ENCODE results near the gene AATK. TPM values are rescaled to one million over a fixed set of nuclear protein-coding genes. Genes with fewer than 3 reads are reported as not detected.
"Not testable (repeated sequence)": the region's sequence is repeated elsewhere in the genome, so short reads cannot be mapped to it uniquely, and the experiment has no call there.

The AATK gene
- total and polyA plus RNA-seq, 10 of the 15 experiments (the other 5 are each of a cell fraction or from before 2014, with no cell fraction given): 0.04 TPM; not detected in 9

DNA sequence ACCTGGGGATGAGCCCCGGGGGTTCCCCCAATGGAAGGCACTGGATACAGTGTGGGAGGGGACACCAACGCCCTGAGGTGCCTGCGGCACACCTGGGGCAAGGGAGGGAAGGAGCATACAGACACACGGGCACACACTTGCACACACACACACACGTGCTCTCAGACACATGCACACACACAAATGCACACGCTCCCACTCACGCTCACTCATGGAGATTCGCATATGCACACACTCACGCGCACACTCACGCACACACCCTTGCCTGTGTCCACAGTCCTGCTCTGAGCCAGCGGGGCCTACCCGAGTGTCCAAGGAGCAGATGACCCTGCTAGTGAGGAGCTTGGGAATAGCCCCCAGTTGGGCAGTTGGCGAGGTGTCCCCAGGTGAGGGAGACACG lies 17.4 kb downstream of the AATK start (continued):
- TF ChIP-seq RFX5 (IDR thresholded peaks at IDR 0.05; ENCODE audit: low read depth, low read length): no peak
- TF ChIP-seq, protein P1, sequence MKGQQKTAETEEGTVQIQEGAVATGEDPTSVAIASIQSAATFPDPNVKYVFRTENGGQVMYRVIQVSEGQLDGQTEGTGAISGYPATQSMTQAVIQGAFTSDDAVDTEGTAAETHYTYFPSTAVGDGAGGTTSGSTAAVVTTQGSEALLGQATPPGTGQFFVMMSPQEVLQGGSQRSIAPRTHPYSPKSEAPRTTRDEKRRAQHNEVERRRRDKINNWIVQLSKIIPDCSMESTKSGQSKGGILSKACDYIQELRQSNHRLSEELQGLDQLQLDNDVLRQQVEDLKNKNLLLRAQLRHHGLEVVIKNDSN (IDR thresholded peaks at IDR 0.05; ENCODE audit: borderline replicate concordance, extremely low read length, insufficient read depth, low read depth, low read length): no peak
- no peak for TF ChIP-seq HCFC1 (IDR thresholded peaks at IDR 0.05; ENCODE audit: low read length)

DNA sequence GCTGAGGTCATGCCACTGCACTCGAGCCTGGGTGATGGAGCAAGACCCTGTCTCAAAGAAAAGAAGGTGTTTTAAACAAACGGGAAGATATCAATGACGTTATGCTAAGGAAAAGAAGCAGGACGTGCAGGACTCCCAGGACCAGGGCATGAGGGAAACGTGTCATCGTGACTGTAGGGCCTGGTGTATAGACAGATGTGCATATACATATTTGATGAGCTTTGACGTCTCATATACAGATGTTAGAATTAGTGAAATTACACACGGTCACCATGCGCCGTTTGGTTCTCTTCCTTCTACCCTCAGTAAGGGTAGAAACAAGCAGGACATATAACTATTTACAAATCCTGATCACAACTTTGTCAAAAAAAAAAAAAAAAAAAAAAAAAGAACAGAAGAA lies 18.3 kb downstream of the AATK start:
- SMC1A ChIA-PET (ENCODE audit: uncharacterized antibody, unreplicated experiment): no interaction called here
- in situ Hi-C loops (cut with MboI): loop anchor here (5.0 to 25.0 kb wide), 2 partner anchors 95 to 340 kb away; no protein-coding TSS in a partner anchor

DNA sequence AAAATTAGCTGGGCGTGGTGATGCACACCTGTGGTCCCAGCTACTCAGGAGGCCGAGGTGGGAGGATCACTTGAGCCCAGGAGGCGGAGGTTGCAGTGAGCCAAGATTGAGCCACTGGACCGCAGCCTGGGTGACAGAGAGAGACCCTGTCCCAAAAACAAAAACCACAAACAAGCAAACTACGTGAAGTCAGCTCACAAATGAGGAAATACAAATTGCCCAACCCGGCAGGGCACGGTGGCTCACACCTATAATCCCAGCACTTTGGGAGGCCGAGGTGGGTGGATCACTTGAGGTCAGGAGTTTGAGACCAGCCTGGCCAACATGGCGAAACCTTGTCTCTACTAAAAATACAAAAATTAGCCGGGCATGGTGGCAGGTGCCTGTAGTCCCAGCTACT lies 19.8 kb downstream of the AATK start:
- H3K4me2 ChIP-seq (ENCODE audit: control insufficient read depth, insufficient read depth); H3K4me1 ChIP-seq (ENCODE audit: control insufficient read depth, insufficient read depth, low read length); H3K27me3 ChIP-seq (replicated peaks in 1 of 2; ENCODE audit: control insufficient read depth in 2 of 2, insufficient read depth in 2 of 2, low read length in 1 of 2); DNase-seq (ENCODE audit: low read depth, low spot score); ATAC-seq; H3K9me3 ChIP-seq (replicated peaks; ENCODE audit: control insufficient read depth, insufficient read depth, low read length); H3K27ac ChIP-seq (ENCODE audit: control insufficient read depth, insufficient read depth); FAIRE-seq; H4K20me1 ChIP-seq (ENCODE audit: control insufficient read depth, insufficient read depth); H2AFZ ChIP-seq (ENCODE audit: control insufficient read depth, low read depth, low read length); SMC1A ChIA-PET (ENCODE audit: uncharacterized antibody, unreplicated experiment); H3K79me2 ChIP-seq (ENCODE audit: control insufficient read depth, insufficient read depth, low read length); intact Hi-C loops (cut with micrococcal nuclease; ENCODE audit: unreplicated experiment); BruUV-seq (replicated peaks); H3K9ac ChIP-seq (ENCODE audit: control insufficient read depth, insufficient read depth, low read length); RAD21 ChIA-PET (ENCODE audit: unreplicated experiment); H3K4me3 ChIP-seq; H3K36me3 ChIP-seq (ENCODE audit: control insufficient read depth in 2 of 2, insufficient read depth in 2 of 2, low read length in 1 of 2): not testable (repeated sequence)
- POLR2A ChIA-PET: interaction anchor here (0.7 kb wide), 1 partner anchor 8 kb away, joined by 5 read pairs; no protein-coding TSS in a partner anchor
- 21% methylated on average over 9 of the region's 10 CpGs for WGBS (ENCODE audit: insufficient coverage, insufficient replicate concordance, low lambda C conversion rate, missing lambda C conversion rate)
- CTCF ChIA-PET: interaction anchor here (0.6 kb wide), 1 partner anchor 156 kb away, joined by 3 read pairs; no protein-coding TSS in a partner anchor
- in situ Hi-C loops (cut with MboI): loop anchor here (5.0 to 25.0 kb wide), 2 partner anchors 96 to 341 kb away; no protein-coding TSS in a partner anchor

More for the DNA sequence above, 18.3 kb downstream of the AATK start:
- no peak for TF ChIP-seq SP1 (IDR thresholded peaks at IDR 0.05; ENCODE audit: low read depth, low read length)
- TF ChIP-seq, protein P2, sequence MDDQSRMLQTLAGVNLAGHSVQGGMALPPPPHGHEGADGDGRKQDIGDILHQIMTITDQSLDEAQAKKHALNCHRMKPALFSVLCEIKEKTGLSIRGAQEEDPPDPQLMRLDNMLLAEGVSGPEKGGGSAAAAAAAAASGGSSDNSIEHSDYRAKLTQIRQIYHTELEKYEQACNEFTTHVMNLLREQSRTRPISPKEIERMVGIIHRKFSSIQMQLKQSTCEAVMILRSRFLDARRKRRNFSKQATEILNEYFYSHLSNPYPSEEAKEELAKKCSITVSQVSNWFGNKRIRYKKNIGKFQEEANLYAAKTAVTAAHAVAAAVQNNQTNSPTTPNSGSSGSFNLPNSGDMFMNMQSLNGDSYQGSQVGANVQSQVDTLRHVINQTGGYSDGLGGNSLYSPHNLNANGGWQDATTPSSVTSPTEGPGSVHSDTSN (IDR thresholded peaks at IDR 0.05; ENCODE audit: insufficient replicate concordance, low read depth, low read length): no peak
- no peak for TF ChIP-seq MTA3 (IDR thresholded peaks at IDR 0.05; ENCODE audit: borderline replicate concordance, low read length)
- TF ChIP-seq ASH2L (IDR thresholded peaks at IDR 0.05; ENCODE audit: borderline replicate concordance, low read depth): no peak
- no peak for TF ChIP-seq CBFB (IDR thresholded peaks at IDR 0.05; ENCODE audit: low read depth)
- TF ChIP-seq ETV6 (conservative IDR thresholded peaks at IDR 0.05 in 1 of 2, IDR thresholded peaks at IDR 0.05 in 1 of 2; ENCODE audit: borderline replicate concordance in 1 of 2, low read depth in 1 of 2): no peak
- TF ChIP-seq SPI1 (IDR thresholded peaks at IDR 0.05; ENCODE audit: borderline replicate concordance, insufficient read depth, low read depth, low read length): no peak
- no peak for TF ChIP-seq CBX5 (IDR thresholded peaks at IDR 0.05; ENCODE audit: low read depth)
- no peak for TF ChIP-seq ZNF207 (IDR thresholded peaks at IDR 0.05; ENCODE audit: borderline replicate concordance)
- no peak for TF ChIP-seq CHD4 (IDR thresholded peaks at IDR 0.05)
- BruUV-seq (replicated peaks): no TSS peak
- Histone ChIP-seq H3K27ac (ENCODE audit: control insufficient read depth, insufficient read depth) (no peak overlapping the region), H3K4me3 (no peak overlapping the region), H3K4me2 (ENCODE audit: control insufficient read depth, insufficient read depth) (no peak overlapping the region), H3K9me3 (replicated peaks; ENCODE audit: control insufficient read depth, insufficient read depth, low read length) (no peaks in the 10 kb centered on the region), H3K27me3 (replicated peaks in 1 of 2; ENCODE audit: control insufficient read depth in 2 of 2, insufficient read depth in 2 of 2, low read length in 1 of 2) (no peaks in the 10 kb centered on the region), H2AFZ (ENCODE audit: control insufficient read depth, low read depth, low read length) (no peak overlapping the region), H3K4me1 (ENCODE audit: control insufficient read depth, insufficient read depth, low read length) (no peaks in the 10 kb centered on the region), H4K20me1 (ENCODE audit: control insufficient read depth, insufficient read depth) (no peaks in the 10 kb centered on the region), H3K79me2 (ENCODE audit: control insufficient read depth, insufficient read depth, low read length) (no peaks in the 10 kb centered on the region), H3K36me3 (ENCODE audit: control insufficient read depth in 2 of 2, insufficient read depth in 2 of 2, low read length in 1 of 2) (no peaks in the 10 kb centered on the region), H3K9ac (ENCODE audit: control insufficient read depth, insufficient read depth, low read length) (no peak overlapping the region)
- 41% methylated on average over 10 of the region's 10 CpGs for WGBS (ENCODE audit: insufficient coverage, insufficient replicate concordance, low lambda C conversion rate, missing lambda C conversion rate)
- ATAC-seq (no peak), DNase-seq (ENCODE audit: low read depth, low spot score) (no peak), FAIRE-seq (no peak)
- ChIA-PET POLR2A (interaction anchor here (0.7 to 1.3 kb wide), 2 partner anchors 73 to 601 kb away, joined by 3 to 5 read pairs; no protein-coding TSS in a partner anchor), CTCF (interaction anchor here (0.6 kb wide), 1 partner anchor 71 kb away, joined by 3 read pairs; no protein-coding TSS in a partner anchor), RAD21 (ENCODE audit: unreplicated experiment) (interaction anchor here (0.7 kb wide), 1 partner anchor 450 kb away, joined by 4 read pairs; no protein-coding TSS in a partner anchor)
- intact Hi-C loops (cut with micrococcal nuclease; ENCODE audit: unreplicated experiment): no loop called here

Measured in GM12878 (cell line).